Keratinocyte (primary cell): Measurements from ENCODE around the gene ZNF646. TPM values are rescaled to one million over a fixed set of nuclear protein-coding genes. Genes with fewer than 3 reads are reported as not detected.

Source experiments
- DNase-seq: peaks from one replicate; pipeline ENCODE4 v3.0.0-alpha.2; 2011; ENCODE audit warnings: low read depth, missing footprints, low spot score
- FAIRE-seq: peaks from 2 replicates; lab custom pipeline; 2011; peaks lifted over from hg19 to GRCh38; lab: Jason Lieb, UNC
- H2AFZ ChIP-seq: 2 replicates; pipeline ENCODE4 v1.6.0; 2012; ENCODE audit warnings: low read length, control low read depth, inconsistent platforms; ENCODE audit not compliant: control insufficient read depth
- H3K27ac ChIP-seq: 2 replicates; pipeline ENCODE4 v1.5.1; 2011; ENCODE audit warnings: low read length; ENCODE audit not compliant: control insufficient read depth, insufficient read depth
- H3K27me3 ChIP-seq: 3 replicates; pipeline ENCODE4 v1.6.0; 2011; ENCODE audit warnings: low read length; ENCODE audit not compliant: control insufficient read depth, insufficient read depth; ENCODE audit errors: extremely low read depth
- H3K36me3 ChIP-seq, 2 experiments: 2 replicates in 1 of 2; 3 replicates in 1 of 2; pipeline ENCODE4 v1.5.1; 2011; ENCODE audit warnings: low read length in 2 of 2, mild to moderate bottlenecking in 1 of 2; ENCODE audit not compliant: control insufficient read depth in 2 of 2, insufficient read depth in 2 of 2; ENCODE audit errors: extremely low read depth in 1 of 2
- H3K4me1 ChIP-seq: 3 replicates; pipeline ENCODE4 v1.5.1; 2011; ENCODE audit warnings: low read length; ENCODE audit not compliant: control insufficient read depth, insufficient read depth; ENCODE audit errors: extremely low read depth
- H3K4me2 ChIP-seq: 3 replicates; pipeline ENCODE4 v1.6.0; 2011; ENCODE audit warnings: low read depth, low read length; ENCODE audit not compliant: control insufficient read depth, insufficient read depth; ENCODE audit errors: extremely low read depth
- H3K4me3 ChIP-seq, 3 experiments: fragments of 200-600 bp in 1 of 3; sonication (generic) in 1 of 3; 2 replicates in 2 of 3; 3 replicates in 1 of 3; pipeline ENCODE4 v1.5.1; 2011 to 2016; ENCODE audit warnings: low read length in 3 of 3, mild to moderate bottlenecking in 3 of 3, control low read depth in 2 of 3, inconsistent platforms in 1 of 3, low read depth in 1 of 3, mixed read lengths in 1 of 3, mixed run types in 1 of 3, moderate library complexity in 1 of 3; ENCODE audit not compliant: control insufficient read depth in 2 of 3, insufficient read depth in 2 of 3; ENCODE audit errors: extremely low read depth in 1 of 3
- H3K79me2 ChIP-seq: 2 replicates; pipeline ENCODE4 v1.6.0; 2012; ENCODE audit warnings: low read length; ENCODE audit not compliant: control insufficient read depth, insufficient read depth
- H3K9ac ChIP-seq: 3 replicates; pipeline ENCODE4 v1.6.0; 2011; ENCODE audit warnings: low read length; ENCODE audit not compliant: control insufficient read depth, insufficient read depth; ENCODE audit errors: extremely low read depth
- H3K9me1 ChIP-seq: 3 replicates; pipeline ENCODE4 v1.6.0; 2011; ENCODE audit warnings: low read length; ENCODE audit not compliant: control insufficient read depth, insufficient read depth; ENCODE audit errors: extremely low read depth
- H3K9me3 ChIP-seq: 2 replicates; pipeline ENCODE4 v1.5.1; 2012; ENCODE audit warnings: low read depth, low read length; ENCODE audit not compliant: control insufficient read depth
- H4K20me1 ChIP-seq: 3 replicates; pipeline ENCODE4 v1.6.0; 2011; ENCODE audit warnings: low read length; ENCODE audit not compliant: control insufficient read depth, insufficient read depth; ENCODE audit errors: extremely low read depth
- EZH2 ChIP-seq: IDR thresholded peaks from one replicate; pipeline ENCODE4 v1.6.1; 2012; ENCODE audit warnings: inconsistent platforms, mild to moderate bottlenecking, low read length, moderate library complexity
- dilution Hi-C: fragments of 300-500 bp; cut with MboI; formaldehyde crosslinking; loops from one replicate; pipeline ENCODE4 v1.7.0; 2020; ENCODE audit warnings: low sequenced_read_pairs; ENCODE audit not compliant: extremely low pct_ligation_motif_present
- polyA plus RNA-seq, 5 experiments: library from polyadenylated mRNA; depleted of rRNA in 3 of 5; stranded (reverse) in 3 of 5; stranded (forward) in 1 of 5; unstranded in 1 of 5; fragments of >200 nt; gene quantifications; 1 replicate in 1 of 5; 2 replicates in 3 of 5; 3 replicates in 1 of 5; pipeline versions ENCODE4 v1.2.1 to v1.2.3, GENCODE V29; 2011 to 2012; ENCODE audit warnings: missing spikeins in 2 of 5, low read depth in 1 of 5, low replicate concordance in 1 of 5
- TF ChIP-seq, protein P1 (sequence below), 3 experiments: IDR thresholded peaks in 1 of 3; conservative IDR thresholded peaks in 1 of 3; optimal IDR thresholded peaks in 1 of 3; 2 replicates in 2 of 3; 3 replicates in 1 of 3; pipeline versions ENCODE3 to v1.5.1; 2011; ENCODE audit warnings: low read length in 3 of 3, mild to moderate bottlenecking in 3 of 3, moderate library complexity in 2 of 3, control low read depth in 1 of 3, inconsistent platforms in 1 of 3; ENCODE audit not compliant: insufficient read depth in 2 of 3; ENCODE audit errors: extremely low read depth in 1 of 3

Gene ZNF646
- polyA plus RNA-seq, 1 donor (not counting 4 experiments of a cell fraction or from before 2014, with no cell fraction given): 2.5 TPM

DNA sequence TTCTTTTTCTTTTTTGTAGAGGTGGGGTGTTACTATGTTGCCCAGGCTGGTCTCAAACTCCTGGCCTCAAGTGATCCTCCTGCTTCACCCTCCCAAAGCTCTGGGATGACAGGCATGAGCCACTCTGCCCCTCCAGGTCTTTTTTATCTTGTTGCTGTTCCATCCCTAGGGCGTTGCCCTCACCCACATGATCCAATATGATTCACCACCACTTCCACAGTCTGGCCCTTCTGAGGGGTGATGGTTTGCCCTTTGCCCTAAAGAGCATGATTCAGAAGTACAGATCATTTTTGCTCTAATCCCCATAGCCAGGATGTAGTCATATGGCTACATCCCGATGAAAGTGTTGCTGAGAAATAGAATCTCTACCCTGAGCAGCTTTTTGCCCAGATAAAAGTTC, 22.1 kb upstream of the ZNF646 start:
- DNase-seq: peak; percentile 73

GRCh38 chr16:31055613-31056012, 18.6 kb upstream of the ZNF646 start:
- no peaks in the 10 kb centered on the region for H3K9me3 ChIP-seq
- dilution Hi-C loops: no loop called here

More for the DNA sequence above, 22.1 kb upstream of the ZNF646 start:
- no peak overlapping the region for H3K4me3 ChIP-seq
- peak overlapping the region; percentile 17 for H2AFZ ChIP-seq
- dilution Hi-C loops: no loop called here
- H3K27ac ChIP-seq: peak overlapping the region; percentile 59
- H3K9me1 ChIP-seq: no peaks in the 10 kb centered on the region
- no peak overlapping the region for H3K9ac ChIP-seq
- no peaks in the 10 kb centered on the region for H4K20me1 ChIP-seq
- TF ChIP-seq, protein P1, sequence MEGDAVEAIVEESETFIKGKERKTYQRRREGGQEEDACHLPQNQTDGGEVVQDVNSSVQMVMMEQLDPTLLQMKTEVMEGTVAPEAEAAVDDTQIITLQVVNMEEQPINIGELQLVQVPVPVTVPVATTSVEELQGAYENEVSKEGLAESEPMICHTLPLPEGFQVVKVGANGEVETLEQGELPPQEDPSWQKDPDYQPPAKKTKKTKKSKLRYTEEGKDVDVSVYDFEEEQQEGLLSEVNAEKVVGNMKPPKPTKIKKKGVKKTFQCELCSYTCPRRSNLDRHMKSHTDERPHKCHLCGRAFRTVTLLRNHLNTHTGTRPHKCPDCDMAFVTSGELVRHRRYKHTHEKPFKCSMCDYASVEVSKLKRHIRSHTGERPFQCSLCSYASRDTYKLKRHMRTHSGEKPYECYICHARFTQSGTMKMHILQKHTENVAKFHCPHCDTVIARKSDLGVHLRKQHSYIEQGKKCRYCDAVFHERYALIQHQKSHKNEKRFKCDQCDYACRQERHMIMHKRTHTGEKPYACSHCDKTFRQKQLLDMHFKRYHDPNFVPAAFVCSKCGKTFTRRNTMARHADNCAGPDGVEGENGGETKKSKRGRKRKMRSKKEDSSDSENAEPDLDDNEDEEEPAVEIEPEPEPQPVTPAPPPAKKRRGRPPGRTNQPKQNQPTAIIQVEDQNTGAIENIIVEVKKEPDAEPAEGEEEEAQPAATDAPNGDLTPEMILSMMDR (optimal IDR thresholded peaks at IDR 0.05 in 1 of 3, IDR thresholded peaks at IDR 0.05 in 1 of 3, conservative IDR thresholded peaks at IDR 0.05 in 1 of 3; ENCODE audit: extremely low read depth in 1 of 3, insufficient read depth in 2 of 3, low read length in 3 of 3): no peak
- no peak for TF ChIP-seq EZH2
- H3K79me2 ChIP-seq: no peaks in the 10 kb centered on the region
- peak overlapping the region; percentile 58 for H3K4me2 ChIP-seq
- H3K4me1 ChIP-seq: peaks cover 13% of the 10 kb centered on the region
- H3K9me3 ChIP-seq: no peaks in the 10 kb centered on the region
- FAIRE-seq: peak; percentile 94
- no peaks in the 10 kb centered on the region for H3K27me3 ChIP-seq
- no peaks in the 10 kb centered on the region for H3K36me3 ChIP-seq

More at GRCh38 chr16:31055613-31056012, 18.6 kb upstream of the ZNF646 start:
- H3K27ac ChIP-seq: no peak overlapping the region
- H2AFZ ChIP-seq: no peak overlapping the region
- FAIRE-seq (no peak), DNase-seq (no peak)
- H3K79me2 ChIP-seq: no peaks in the 10 kb centered on the region
- H3K27me3 ChIP-seq: no peaks in the 10 kb centered on the region
- peaks cover 4 to 5% of the 10 kb centered on the region in 2 experiments for H3K36me3 ChIP-seq
- H3K9me1 ChIP-seq: no peaks in the 10 kb centered on the region
- no peak overlapping the region for H3K9ac ChIP-seq
- H3K4me1 ChIP-seq: peaks cover 13% of the 10 kb centered on the region
- H3K4me2 ChIP-seq: no peak overlapping the region
- no peak overlapping the region for H3K4me3 ChIP-seq
- no peaks in the 10 kb centered on the region for H4K20me1 ChIP-seq
- TF ChIP-seq EZH2: no peak
- TF ChIP-seq, protein P1 (optimal IDR thresholded peaks at IDR 0.05 in 1 of 3, IDR thresholded peaks at IDR 0.05 in 1 of 3, conservative IDR thresholded peaks at IDR 0.05 in 1 of 3; ENCODE audit: extremely low read depth in 1 of 3, insufficient read depth in 2 of 3, low read length in 3 of 3): no peak
